ENCODE measurements around the gene IGSF21.

The IGSF21 gene

GRCh38 chr1:18289597-18289996, 182.0 kb downstream of the IGSF21 start:
- H3K27ac ChIP-seq, result no peak overlapping the region

GRCh38 chr1:18290740-18291412, 183.3 kb downstream of the IGSF21 start:
- no peak for TF ChIP-seq CTCF (conservative IDR thresholded peaks at IDR 0.05; ENCODE audit: low read depth, low read length)
- Histone ChIP-seq H3K9ac (no peak overlapping the region), H3K36me3 (ENCODE audit: insufficient read depth) (no peaks in the 10 kb centered on the region), H3K79me2 (ENCODE audit: insufficient read depth, low read depth) (no peaks in the 10 kb centered on the region), H4K20me1 (ENCODE audit: insufficient read depth) (no peaks in the 10 kb centered on the region), H3K27ac (no peak overlapping the region), H3K4me2 (no peak overlapping the region), H3K27me3 (ENCODE audit: insufficient read depth, low read depth) (peaks cover 11% of the 10 kb centered on the region; the same call in 1 of the 2 replicates), H3K4me1 (ENCODE audit: low read depth, poor library complexity, severe bottlenecking) (no peaks in the 10 kb centered on the region), H3K4me3 (IDR thresholded peaks at IDR 0.05; ENCODE audit: insufficient read depth, low read depth, low read length) (no peak overlapping the region), H2AFZ (ENCODE audit: low read depth) (no peak overlapping the region)

More at GRCh38 chr1:18289597-18289996, 182.0 kb downstream of the IGSF21 start:
- Histone ChIP-seq H3K9ac (no peak overlapping the region), H3K36me3 (ENCODE audit: insufficient read depth) (no peaks in the 10 kb centered on the region), H3K4me1 (ENCODE audit: low read depth, poor library complexity, severe bottlenecking) (no peaks in the 10 kb centered on the region), H3K27me3 (ENCODE audit: insufficient read depth, low read depth) (peaks cover 15% of the 10 kb centered on the region; the same call in 1 of the 2 replicates), H3K4me3 (IDR thresholded peaks at IDR 0.05; ENCODE audit: insufficient read depth, low read depth, low read length) (no peak overlapping the region), H2AFZ (ENCODE audit: low read depth) (no peak overlapping the region), H3K4me2 (no peak overlapping the region), H3K79me2 (ENCODE audit: insufficient read depth, low read depth) (no peaks in the 10 kb centered on the region), H4K20me1 (ENCODE audit: insufficient read depth) (no peaks in the 10 kb centered on the region)
- no peak for TF ChIP-seq CTCF (conservative IDR thresholded peaks at IDR 0.05; ENCODE audit: low read depth, low read length)

- Histone ChIP-seq H3K36me3 (ENCODE audit: insufficient read depth) (no peaks in the 10 kb centered on the region), H2AFZ (ENCODE audit: low read depth) (no peak overlapping the region), H3K4me2 (no peak overlapping the region), H4K20me1 (ENCODE audit: insufficient read depth) (no peaks in the 10 kb centered on the region), H3K4me3 (IDR thresholded peaks at IDR 0.05; ENCODE audit: insufficient read depth, low read depth, low read length) (no peak overlapping the region), H3K9ac (no peak overlapping the region), H3K27ac (no peak overlapping the region), H3K27me3 (ENCODE audit: insufficient read depth, low read depth) (peaks cover 11% of the 10 kb centered on the region; the same call in 1 of the 2 replicates), H3K79me2 (ENCODE audit: insufficient read depth, low read depth) (no peaks in the 10 kb centered on the region), H3K4me1 (ENCODE audit: low read depth, poor library complexity, severe bottlenecking) (no peaks in the 10 kb centered on the region)
- no peak for TF ChIP-seq CTCF (conservative IDR thresholded peaks at IDR 0.05; ENCODE audit: low read depth, low read length)
These were observed 184.9 kb downstream of the IGSF21 start for GRCh38 chr1:18292531-18292930.

- no peaks in the 10 kb centered on the region for H3K4me1 ChIP-seq (ENCODE audit: low read depth, poor library complexity, severe bottlenecking)
- no peak overlapping the region for H2AFZ ChIP-seq (ENCODE audit: low read depth)
- no peaks in the 10 kb centered on the region for H4K20me1 ChIP-seq (ENCODE audit: insufficient read depth)
- no peak overlapping the region for H3K4me3 ChIP-seq (IDR thresholded peaks at IDR 0.05; ENCODE audit: insufficient read depth, low read depth, low read length)
- H3K27me3 ChIP-seq (ENCODE audit: insufficient read depth, low read depth), result peaks cover 11% of the 10 kb centered on the region; the same call in 1 of the 2 replicates
- no peaks in the 10 kb centered on the region for H3K79me2 ChIP-seq (ENCODE audit: insufficient read depth, low read depth)
- no peak overlapping the region for H3K4me2 ChIP-seq
- H3K9ac ChIP-seq, result no peak overlapping the region
- no peak for TF ChIP-seq CTCF (conservative IDR thresholded peaks at IDR 0.05; ENCODE audit: low read depth, low read length)
- H3K27ac ChIP-seq, result no peak overlapping the region
- no peaks in the 10 kb centered on the region for H3K36me3 ChIP-seq (ENCODE audit: insufficient read depth)
These were observed 185.7 kb downstream of the IGSF21 start for GRCh38 chr1:18293291-18293690.
